K562 (cell line): ENCODE data around the gene LEUTX.

ENCODE experiments used
- MEF2D ChIP-seq: conservative IDR thresholded peaks from 2 replicates; pipeline ENCODE4 v1.6.1; 2016; ENCODE audit warnings: low read depth, missing genetic modification characterization, missing compliant biosample characterization
- POLR2A ChIP-seq: fragments of 450-650 bp; conservative IDR thresholded peaks from 2 replicates; pipeline ENCODE4 v1.6.1; 2016
- THRAP3 ChIP-seq: fragments of 450-650 bp; IDR thresholded peaks from 2 replicates; pipeline ENCODE4 v1.6.1; 2016; ENCODE audit warnings: mild to moderate bottlenecking, inconsistent platforms, borderline replicate concordance
- ZNF77 ChIP-seq: fragments of 250-450 bp; sonication (Bioruptor Pico); IDR thresholded peaks from 2 replicates; pipeline ENCODE4 v1.5.0; 2020

DNA sequence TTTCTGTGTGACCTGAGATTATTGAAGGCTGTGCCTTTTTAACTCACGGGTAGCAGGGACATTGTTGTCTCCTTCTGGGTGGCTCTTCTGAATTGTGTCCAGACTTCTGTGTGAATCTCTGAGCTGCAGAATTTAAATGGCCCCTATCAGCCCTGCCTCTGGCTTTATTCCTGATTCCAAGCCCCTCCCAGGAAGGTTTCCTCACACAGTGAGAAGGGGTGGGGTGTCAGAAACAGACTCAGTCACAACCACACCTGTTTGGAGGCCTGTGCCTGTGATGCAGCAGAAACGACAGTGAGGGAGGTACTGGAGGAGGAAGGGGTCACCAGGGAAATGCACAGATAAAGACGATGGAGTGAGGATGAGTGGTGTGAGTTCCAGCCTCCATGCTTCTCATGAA, 40.8 kb upstream of the LEUTX start, which contains the start of gene CLC:
- TF ChIP-seq ZNF77 (CRISPR knock-in tag) = no peak
- no peak for TF ChIP-seq POLR2A
- TF ChIP-seq THRAP3 = no peak
- no peak for TF ChIP-seq MEF2D (tag)
